HepG2 (cell line): Measurements from ENCODE around the gene TPRA1. TPM values are rescaled to one million over a fixed set of nuclear protein-coding genes. Genes with fewer than 3 reads are reported as not detected.
A peak's percentile ranks its signal among the peaks of the same experiment; 100 is the strongest.

Experiments
- ARNT ChIP-seq: fragments of 450-650 bp; IDR thresholded peaks from 2 replicates; pipeline ENCODE4 v1.6.1; 2017
- ETS1 ChIP-seq: sonication (generic); formaldehyde crosslinking; IDR thresholded peaks from 2 replicates; pipeline ENCODE4 v1.4.0; 2020; ENCODE audit warnings: missing genetic modification reagents
- FOXK1 ChIP-seq: sonication (generic); formaldehyde crosslinking; IDR thresholded peaks from 2 replicates; pipeline ENCODE4 v1.4.0; 2020; ENCODE audit warnings: low read depth, missing genetic modification reagents, borderline replicate concordance
- HES4 ChIP-seq: sonication (generic); formaldehyde crosslinking; IDR thresholded peaks from 2 replicates; pipeline ENCODE4 v1.9.0; 2021; ENCODE audit warnings: mild to moderate bottlenecking, missing genetic modification reagents, borderline replicate concordance
- HNF4A ChIP-seq: sonication (generic); formaldehyde crosslinking; IDR thresholded peaks from 2 replicates; pipeline ENCODE4 v1.4.0; 2020; ENCODE audit warnings: missing genetic modification reagents
- KDM5A ChIP-seq: fragments of 200-600 bp; sonication (generic); IDR thresholded peaks from 2 replicates; pipeline ENCODE4 v1.7.0; 2018; ENCODE audit warnings: antibody characterized with exemption, mild to moderate bottlenecking, low read length, borderline replicate concordance
- MTERF4 ChIP-seq: sonication (generic); formaldehyde crosslinking; IDR thresholded peaks from 2 replicates; pipeline ENCODE4 v1.8.0; 2023; ENCODE audit warnings: mild to moderate bottlenecking, missing genetic modification reagents
- POGZ ChIP-seq: sonication (generic); formaldehyde crosslinking; IDR thresholded peaks from 2 replicates; pipeline ENCODE4 v1.4.0; 2020; ENCODE audit warnings: mild to moderate bottlenecking, missing genetic modification reagents
- POLR2G ChIP-seq: fragments of 200-400 bp; formaldehyde crosslinking; IDR thresholded peaks from 2 replicates; pipeline ENCODE4 v1.6.1; 2018; ENCODE audit warnings: mild to moderate bottlenecking, low read depth, low read length, moderate library complexity
- RFX1 ChIP-seq: fragments of 450-650 bp; IDR thresholded peaks from 2 replicates; pipeline ENCODE4 v1.6.1; 2017
- SIN3A ChIP-seq: IDR thresholded peaks from 2 replicates; pipeline ENCODE4 v1.6.1; 2011; ENCODE audit warnings: low read depth, mild to moderate bottlenecking, control low read depth, low read length, borderline replicate concordance
- THAP8 ChIP-seq: sonication (generic); formaldehyde crosslinking; IDR thresholded peaks from 2 replicates; pipeline ENCODE4 v1.5.1; 2020; ENCODE audit warnings: missing genetic modification reagents, mild to moderate bottlenecking, borderline replicate concordance
- ZFP90 ChIP-seq: sonication (generic); formaldehyde crosslinking; IDR thresholded peaks from 2 replicates; pipeline ENCODE4 v1.8.0; 2022; ENCODE audit warnings: missing genetic modification reagents, mild to moderate bottlenecking, inconsistent platforms, borderline replicate concordance
- ZKSCAN8 ChIP-seq: IDR thresholded peaks from 2 replicates; pipeline ENCODE4 v1.6.1; 2016; ENCODE audit warnings: borderline replicate concordance, missing genetic modification reagents, missing compliant biosample characterization
- ZNF10 ChIP-seq: sonication (generic); formaldehyde crosslinking; IDR thresholded peaks from 2 replicates; pipeline ENCODE4 v1.4.0; 2020; ENCODE audit warnings: mild to moderate bottlenecking, low read depth, missing genetic modification reagents, borderline replicate concordance
- ZNF20 ChIP-seq: sonication (generic); formaldehyde crosslinking; IDR thresholded peaks from 2 replicates; pipeline ENCODE4 v1.4.0; 2020; ENCODE audit warnings: mild to moderate bottlenecking, moderate library complexity, missing genetic modification reagents
- ZNF263 ChIP-seq: sonication (generic); formaldehyde crosslinking; IDR thresholded peaks from 2 replicates; pipeline ENCODE4 v1.4.0; 2020; ENCODE audit warnings: missing genetic modification reagents
- ZNF33A ChIP-seq: sonication (generic); formaldehyde crosslinking; IDR thresholded peaks from 2 replicates; pipeline ENCODE4 v1.5.1; 2020; ENCODE audit warnings: missing genetic modification reagents, mild to moderate bottlenecking, moderate library complexity, borderline replicate concordance
- ZNF558 ChIP-seq: sonication (generic); formaldehyde crosslinking; IDR thresholded peaks from 2 replicates; pipeline ENCODE4 v1.9.0; 2022; ENCODE audit warnings: mild to moderate bottlenecking, missing genetic modification reagents, borderline replicate concordance
- ZNF816 ChIP-seq: sonication (generic); formaldehyde crosslinking; IDR thresholded peaks from 2 replicates; pipeline ENCODE4 v1.8.0; 2022; ENCODE audit warnings: missing genetic modification reagents, mild to moderate bottlenecking, borderline replicate concordance
- ZNF878 ChIP-seq: sonication (generic); formaldehyde crosslinking; IDR thresholded peaks from 2 replicates; pipeline ENCODE4 v1.8.1; 2023; ENCODE audit warnings: mild to moderate bottlenecking, missing genetic modification reagents, moderate library complexity
- ZXDC ChIP-seq: sonication (generic); formaldehyde crosslinking; IDR thresholded peaks from 2 replicates; pipeline ENCODE4 v1.5.0; 2020; ENCODE audit warnings: mild to moderate bottlenecking, missing genetic modification reagents
- polyA plus RNA-seq, 8 experiments: library from polyadenylated mRNA; depleted of rRNA in 3 of 8; stranded (reverse) in 7 of 8; unstranded in 1 of 8; fragments of >200 nt; fragmentation: Illumina TruSeq in 4 of 8; extraction: Trizol in 4 of 8; gene quantifications; 2 replicates each; pipeline versions ENCODE4 v1.2.1 to v1.2.3, GENCODE V29; 2011 to 2016; ENCODE audit warnings: low read depth in 4 of 8, missing spikeins in 1 of 8, mixed read lengths in 1 of 8; ENCODE audit not compliant: insufficient read depth in 1 of 8
- total RNA-seq, 5 experiments: library from RNA; depleted of rRNA; stranded (reverse); fragments of >200 nt; fragmentation: Illumina TruSeq; extraction: Trizol; gene quantifications; 2 replicates each; pipeline ENCODE4 v1.2.3, GENCODE V29; 2016; ENCODE audit warnings: low read depth in 1 of 5

TPRA1 gene
- total and polyA plus RNA-seq, 2 of the 13 experiments (the other 11 are each of a cell fraction or from before 2014, with no cell fraction given) = 25.4 to 25.8 TPM

- TF ChIP-seq HES4 (CRISPR knock-in tag) (0 out of 2 replicates have a peak, but pooled peaks have one; percentile 64), THAP8 (no peak), POGZ (CRISPR knock-in tag) (no peak), ZNF878 (CRISPR knock-in tag) (no peak; the same call in 1 of the 2 replicates), ZNF263 (CRISPR knock-in tag) (no peak), ZKSCAN8 (CRISPR knock-in tag) (no peak), MTERF4 (CRISPR knock-in tag) (0 out of 2 replicates have a peak, but pooled peaks have one; percentile 70), POLR2G (peak; percentile 77), FOXK1 (CRISPR knock-in tag) (peak; percentile 50; the same call in 1 of the 2 replicates), ZNF558 (CRISPR knock-in tag) (peak; percentile 37; the same call in 1 of the 2 replicates), ZNF10 (CRISPR knock-in tag) (no peak), ZXDC (CRISPR knock-in tag) (no peak), ZNF20 (CRISPR knock-in tag) (no peak), ZFP90 (CRISPR knock-in tag) (no peak), HNF4A (CRISPR knock-in tag) (no peak), RFX1 (no peak), KDM5A (peak; percentile 48; the same call in 1 of the 2 replicates), ARNT (no peak), ETS1 (CRISPR knock-in tag) (no peak), SIN3A (peak; percentile 66; the same call in 1 of the 2 replicates), ZNF816 (CRISPR knock-in tag) (peak; percentile 65; the same call in 1 of the 2 replicates), ZNF33A (CRISPR knock-in tag) (no peak)
Measured at GRCh38 chr3:127590593-127591465, at the start of gene TPRA1 (continued).
